ENCODE measurements around the gene TLL1. TPM values are rescaled to one million over a fixed set of nuclear protein-coding genes. Genes with fewer than 3 reads are reported as not detected.

Gene TLL1
- total and polyA plus RNA-seq, 2 of the 13 experiments (the other 11 are each of a cell fraction or from before 2014, with no cell fraction given): not detected

DNA sequence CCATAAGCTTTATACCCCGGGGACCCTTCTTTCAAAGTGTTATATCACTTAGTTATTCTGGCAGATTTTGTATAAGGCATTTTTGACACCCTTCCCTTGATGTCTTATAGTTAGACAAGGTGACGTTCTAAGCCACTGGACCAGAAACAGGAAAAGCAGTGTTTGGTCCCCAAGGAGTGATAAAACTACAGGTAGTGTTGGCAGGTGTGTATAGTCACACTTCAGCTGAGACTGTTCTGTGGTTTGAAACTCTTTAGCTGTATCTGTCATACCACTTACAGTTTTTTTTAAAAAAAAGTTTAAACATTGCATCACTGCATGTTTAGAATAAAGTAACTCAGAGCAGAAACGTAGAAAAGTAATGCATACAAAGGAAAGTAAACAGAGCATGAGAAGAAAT lies 48.5 kb downstream of the TLL1 start (continued):
- no peak for TF ChIP-seq ARNTL (CRISPR knock-in tag; IDR thresholded peaks at IDR 0.05)

DNA sequence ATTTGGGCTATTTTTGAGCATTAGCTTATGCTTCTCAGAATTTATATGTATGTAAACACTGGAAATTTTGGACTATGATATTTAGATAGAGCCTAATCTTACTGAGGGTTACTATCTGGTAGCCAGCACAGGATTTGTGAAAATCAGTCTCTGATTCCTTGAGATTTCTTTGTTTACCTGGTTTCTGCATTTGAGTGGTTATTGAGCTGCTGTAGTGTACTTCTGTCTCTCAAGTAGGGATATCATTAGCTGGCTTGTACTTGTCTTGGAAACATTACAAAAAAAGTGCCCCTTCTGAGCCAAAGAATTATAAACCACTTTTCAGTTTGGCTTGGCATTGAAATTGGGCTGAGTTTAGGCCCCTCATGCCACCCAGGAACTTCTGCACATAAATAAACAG lies 49.7 kb downstream of the TLL1 start:
- Histone ChIP-seq H3K36me3 (replicated peaks in 1 of 2; ENCODE audit: control insufficient read depth in 1 of 2, insufficient read depth in 2 of 2, low read length in 2 of 2) (no peaks in the 10 kb centered on the region), H3K9ac (ENCODE audit: insufficient read depth, low read depth, low read length) (no peak overlapping the region), H2AFZ (ENCODE audit: low read length) (no peak overlapping the region), H3K27me3 (ENCODE audit: control insufficient read depth in 1 of 2, insufficient read depth in 2 of 2, low read length in 2 of 2) (no peaks in the 10 kb centered on the region), H3K9me3 (ENCODE audit: low read length) (no peaks in the 10 kb centered on the region), H3K27ac (ENCODE audit: extremely low read length, insufficient read depth, low read length) (no peak overlapping the region), H3K79me2 (ENCODE audit: insufficient read depth, low read length) (no peaks in the 10 kb centered on the region), H4K20me1 (ENCODE audit: insufficient read depth, low read length) (no peaks in the 10 kb centered on the region), H3K4me1 (ENCODE audit: insufficient read depth, low read length) (no peaks in the 10 kb centered on the region), H3K4me3 (replicated peaks in 1 of 3; ENCODE audit: insufficient read depth in 1 of 3, low read depth in 2 of 3, low read length in 3 of 3) (no peak overlapping the region), H3K4me2 (ENCODE audit: low read depth, low read length) (no peak overlapping the region)
- TF ChIP-seq SALL2 (CRISPR knock-in tag; IDR thresholded peaks at IDR 0.05) (no peak), ZFP82 (CRISPR knock-in tag; IDR thresholded peaks at IDR 0.05; ENCODE audit: borderline replicate concordance) (no peak), SAP130 (CRISPR knock-in tag; IDR thresholded peaks at IDR 0.05; ENCODE audit: low read depth) (no peak), ZNF350 (CRISPR knock-in tag; IDR thresholded peaks at IDR 0.05; ENCODE audit: borderline replicate concordance, low read depth) (no peak), EHMT2 (IDR thresholded peaks at IDR 0.05; ENCODE audit: borderline replicate concordance, low read depth, low read length) (no peak), NFE2L2 (IDR thresholded peaks at IDR 0.05; ENCODE audit: low read length) (no peak), MBNL3 (CRISPR knock-in tag; conservative IDR thresholded peaks at IDR 0.05) (no peak), MTF1 (CRISPR knock-in tag; IDR thresholded peaks at IDR 0.05) (no peak)
- TF ChIP-seq, protein P1, sequence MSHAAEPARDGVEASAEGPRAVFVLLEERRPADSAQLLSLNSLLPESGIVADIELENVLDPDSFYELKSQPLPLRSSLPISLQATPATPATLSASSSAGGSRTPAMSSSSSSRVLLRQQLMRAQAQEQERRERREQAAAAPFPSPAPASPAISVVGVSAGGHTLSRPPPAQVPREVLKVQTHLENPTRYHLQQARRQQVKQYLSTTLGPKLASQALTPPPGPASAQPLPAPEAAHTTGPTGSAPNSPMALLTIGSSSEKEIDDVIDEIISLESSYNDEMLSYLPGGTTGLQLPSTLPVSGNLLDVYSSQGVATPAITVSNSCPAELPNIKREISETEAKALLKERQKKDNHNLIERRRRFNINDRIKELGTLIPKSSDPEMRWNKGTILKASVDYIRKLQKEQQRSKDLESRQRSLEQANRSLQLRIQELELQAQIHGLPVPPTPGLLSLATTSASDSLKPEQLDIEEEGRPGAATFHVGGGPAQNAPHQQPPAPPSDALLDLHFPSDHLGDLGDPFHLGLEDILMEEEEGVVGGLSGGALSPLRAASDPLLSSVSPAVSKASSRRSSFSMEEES (CRISPR knock-in tag; IDR thresholded peaks at IDR 0.05): no peak
- TF ChIP-seq, protein P2, sequence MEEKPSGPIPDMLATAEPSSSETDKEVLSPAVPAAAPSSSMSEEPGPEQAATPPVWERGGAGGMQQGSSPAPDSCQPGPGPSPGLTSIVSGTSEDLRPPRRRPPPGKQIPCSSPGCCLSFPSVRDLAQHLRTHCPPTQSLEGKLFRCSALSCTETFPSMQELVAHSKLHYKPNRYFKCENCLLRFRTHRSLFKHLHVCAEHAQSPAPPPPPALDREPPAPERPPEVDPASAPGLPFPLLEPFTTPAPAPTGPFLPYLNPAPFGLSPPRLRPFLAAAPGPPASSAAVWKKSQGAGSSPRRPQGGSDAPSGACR (CRISPR knock-in tag; IDR thresholded peaks at IDR 0.05): no peak
- in situ Hi-C loops (cut with HindIII; ENCODE audit: extremely low pct_ligation_motif_present, low pct_unique_long_range_greater_than_20kb): no loop called here
- ATAC-seq (no peak), FAIRE-seq (no peak), DNase-seq (ENCODE audit: low spot score) (no peak)
- BruUV-seq (replicated peaks): no TSS peak
- ChIA-PET POLR2A (no interaction called here), CTCF (ENCODE audit: low intra/inter-chr PET ratio, low total read pairs) (no interaction called here)
- intact Hi-C loops (cut with micrococcal nuclease; ENCODE audit: unreplicated experiment): no loop called here

Measured in HepG2 (cell line).